Hepatocyte (in vitro differentiated cells): ENCODE results near the gene C5orf24. TPM values are rescaled to one million over a fixed set of nuclear protein-coding genes. Genes with fewer than 3 reads are reported as not detected.

Experiments used
- DNase-seq: peaks from one replicate; pipeline ENCODE4 v3.0.0-alpha.2; 2016; ENCODE audit warnings: low spot score
- H2AFZ ChIP-seq: fragments of 200-600 bp; sonication (generic); 2 replicates; pipeline ENCODE4 v1.6.0; 2016; ENCODE audit warnings: antibody characterized with exemption, mild to moderate bottlenecking
- H3K27ac ChIP-seq: fragments of 200-600 bp; sonication (generic); 2 replicates; pipeline ENCODE4 v1.5.1; 2016; ENCODE audit warnings: mild to moderate bottlenecking
- H3K27me3 ChIP-seq: fragments of 200-600 bp; sonication (generic); 2 replicates; pipeline ENCODE4 v1.6.1; 2016
- H3K36me3 ChIP-seq: fragments of 200-600 bp; sonication (generic); replicated peaks from 2 replicates; pipeline ENCODE4 v1.5.1; 2016; ENCODE audit warnings: low read depth; ENCODE audit not compliant: insufficient read depth
- H3K4me1 ChIP-seq: fragments of 200-600 bp; sonication (generic); 2 replicates; pipeline ENCODE4 v1.5.1; 2016; ENCODE audit warnings: mild to moderate bottlenecking, moderate library complexity; ENCODE audit not compliant: insufficient read depth
- H3K4me2 ChIP-seq: fragments of 200-600 bp; sonication (generic); 2 replicates; pipeline ENCODE4 v1.6.0; 2016
- H3K4me3 ChIP-seq: fragments of 200-600 bp; sonication (generic); 2 replicates; pipeline ENCODE4 v1.5.1; 2016; ENCODE audit warnings: mild to moderate bottlenecking
- H3K79me2 ChIP-seq: fragments of 200-600 bp; sonication (generic); 2 replicates; pipeline ENCODE4 v1.6.0; 2017; ENCODE audit warnings: mild to moderate bottlenecking
- H3K9me2 ChIP-seq: fragments of 200-600 bp; sonication (generic); replicated peaks from 2 replicates; pipeline ENCODE4 v1.6.0; 2017; ENCODE audit warnings: mild to moderate bottlenecking; ENCODE audit not compliant: insufficient read depth
- H3K9me3 ChIP-seq: fragments of 200-600 bp; sonication (generic); 2 replicates; pipeline ENCODE4 v1.5.1; 2016; ENCODE audit warnings: low read depth, mild to moderate bottlenecking
- H4K20me1 ChIP-seq: fragments of 200-600 bp; sonication (generic); 2 replicates; pipeline ENCODE4 v1.6.0; 2016; ENCODE audit warnings: mild to moderate bottlenecking; ENCODE audit not compliant: insufficient read depth, poor library complexity, severe bottlenecking
- CTCF ChIP-seq: fragments of 200-600 bp; sonication (generic); IDR thresholded peaks from 2 replicates; pipeline ENCODE4 v1.5.1; 2016; ENCODE audit warnings: antibody characterized with exemption, mild to moderate bottlenecking; ENCODE audit not compliant: poor library complexity
- EZH2 ChIP-seq: fragments of 200-600 bp; sonication (generic); IDR thresholded peaks from 2 replicates; pipeline ENCODE4 v1.6.1; 2016; ENCODE audit warnings: antibody characterized with exemption, mild to moderate bottlenecking, borderline replicate concordance
- EZH2phosphoT487 ChIP-seq: fragments of 200-600 bp; sonication (generic); IDR thresholded peaks from one replicate; pipeline ENCODE4 v1.6.1; 2018; ENCODE audit warnings: antibody characterized with exemption, mild to moderate bottlenecking, low read depth, moderate library complexity; ENCODE audit not compliant: unreplicated experiment, severe bottlenecking
- WGBS: methylation state at CpG from one replicate; pipeline ENCODE4 v1.1.6; 2016; ENCODE audit warnings: low lambda C conversion rate; ENCODE audit errors: missing lambda C conversion rate; 5-methylcytosine and 5-hydroxymethylcytosine counted together
- polyA plus RNA-seq: library from polyadenylated mRNA; unstranded; fragments of >200 nt; fragmentation: Nextera tagmentation; extraction: Ambion mirVana; gene quantifications from 2 replicates; pipeline ENCODE4 v1.2.1, GENCODE V29; 2016
- total RNA-seq: library from RNA; depleted of rRNA; stranded (reverse); fragments of >200 nt; gene quantifications from 2 replicates; pipeline ENCODE4 v1.2.3, GENCODE V29; 2014

The C5orf24 gene
- total and polyA plus RNA-seq, 2 experiments from 2014 or later: 29.2 to 67.0 TPM

GRCh38 chr5:134887593-134888159 lies 41.9 kb downstream of the C5orf24 start:
- Histone ChIP-seq H3K27me3 (no peaks in the 10 kb centered on the region), H3K4me2 (no peak overlapping the region), H3K4me1 (no peaks in the 10 kb centered on the region), H3K79me2 (peaks cover 46% of the 10 kb centered on the region), H3K36me3 (no peaks in the 10 kb centered on the region), H3K27ac (no peak overlapping the region), H4K20me1 (peaks cover 3% of the 10 kb centered on the region), H3K9me2 (no peaks in the 10 kb centered on the region), H3K4me3 (no peak overlapping the region), H3K9me3 (no peaks in the 10 kb centered on the region), H2AFZ (no peak overlapping the region)
- DNase-seq: no peak
- TF ChIP-seq CTCF: no peak
- TF ChIP-seq EZH2: no peak
- 93% methylated on average over 14 of the region's 14 CpGs for WGBS

GRCh38 chr5:134889335-134889734 lies 43.6 kb downstream of the C5orf24 start:
- Histone ChIP-seq H2AFZ (no peak overlapping the region), H3K4me1 (no peaks in the 10 kb centered on the region), H3K79me2 (peaks cover 34% of the 10 kb centered on the region), H3K27me3 (no peaks in the 10 kb centered on the region), H3K9me3 (no peaks in the 10 kb centered on the region), H3K4me3 (no peak overlapping the region), H3K36me3 (no peaks in the 10 kb centered on the region), H3K9me2 (no peaks in the 10 kb centered on the region), H4K20me1 (peaks cover 3% of the 10 kb centered on the region), H3K27ac (no peak overlapping the region), H3K4me2 (no peak overlapping the region)
- 96% methylated on average over 8 of the region's 8 CpGs for WGBS
- DNase-seq: no peak
- TF ChIP-seq EZH2 (no peak), EZH2phosphoT487 (no peak), CTCF (no peak)

GRCh38 chr5:134891473-134891872 lies 45.7 kb downstream of the C5orf24 start:
- no peak overlapping the region for H3K4me2 ChIP-seq
- H3K27ac ChIP-seq: no peak overlapping the region
- WGBS: 95% methylated on average over 1 of the region's 1 CpG
- H3K36me3 ChIP-seq: no peaks in the 10 kb centered on the region
- H2AFZ ChIP-seq: no peak overlapping the region
- no peak for TF ChIP-seq EZH2
- TF ChIP-seq EZH2phosphoT487: no peak
- no peak for TF ChIP-seq CTCF
- no peak overlapping the region for H3K4me3 ChIP-seq
- no peaks in the 10 kb centered on the region for H3K9me2 ChIP-seq
- H3K9me3 ChIP-seq: no peaks in the 10 kb centered on the region
- no peaks in the 10 kb centered on the region for H3K4me1 ChIP-seq
- H4K20me1 ChIP-seq: peaks cover 3% of the 10 kb centered on the region
- no peak for DNase-seq
- peaks cover 14% of the 10 kb centered on the region for H3K79me2 ChIP-seq
- H3K27me3 ChIP-seq: no peaks in the 10 kb centered on the region

GRCh38 chr5:134892282-134892681 lies 46.5 kb downstream of the C5orf24 start:
- no peak for DNase-seq
- Histone ChIP-seq H3K9me2 (no peaks in the 10 kb centered on the region), H3K27me3 (no peaks in the 10 kb centered on the region), H3K9me3 (no peaks in the 10 kb centered on the region), H3K4me3 (no peak overlapping the region), H2AFZ (no peak overlapping the region), H3K27ac (no peak overlapping the region), H3K36me3 (no peaks in the 10 kb centered on the region), H4K20me1 (peaks cover 3% of the 10 kb centered on the region), H3K4me1 (no peaks in the 10 kb centered on the region), H3K79me2 (peaks cover 7% of the 10 kb centered on the region), H3K4me2 (no peak overlapping the region)
- WGBS: 96% methylated on average over 3 of the region's 3 CpGs
- no peak for TF ChIP-seq EZH2
- TF ChIP-seq EZH2phosphoT487: no peak
- TF ChIP-seq CTCF: no peak
